Parathyroid adenoma (tissue), 2 donors: ENCODE measurements around the gene PARD3B.
A peak's percentile ranks its signal among the peaks of the same experiment; 100 is the strongest.

Source experiments
- H2AFZ ChIP-seq: fragments of 300-600 bp; sonication (generic); one replicate; pipeline ENCODE4 v1.7.0; 2017; ENCODE audit warnings: antibody characterized with exemption, mild to moderate bottlenecking
- H3K27ac ChIP-seq: fragments of 300-600 bp; sonication (generic); one replicate; pipeline ENCODE4 v1.7.0; 2017
- H3K27me3 ChIP-seq: fragments of 300-600 bp; sonication (generic); one replicate; pipeline ENCODE4 v1.7.0; 2017; ENCODE audit warnings: low read length; ENCODE audit not compliant: control insufficient read depth, insufficient read depth
- H3K36me3 ChIP-seq: fragments of 300-600 bp; sonication (generic); one replicate; pipeline ENCODE4 v1.7.0; 2017; ENCODE audit warnings: low read length; ENCODE audit not compliant: control insufficient read depth, insufficient read depth
- H3K4me1 ChIP-seq: fragments of 300-600 bp; sonication (generic); one replicate; pipeline ENCODE4 v1.7.0; 2017; ENCODE audit warnings: control low read depth
- H3K4me2 ChIP-seq: fragments of 300-600 bp; sonication (generic); one replicate; pipeline ENCODE4 v1.7.0; 2017; ENCODE audit warnings: low read length
- H3K4me3 ChIP-seq: fragments of 300-600 bp; sonication (generic); one replicate; pipeline ENCODE4 v1.7.0; 2017; ENCODE audit warnings: low read depth, low read length
- H3K79me2 ChIP-seq: fragments of 300-600 bp; sonication (generic); one replicate; pipeline ENCODE4 v1.7.0; 2017; ENCODE audit warnings: control low read depth
- H3K9ac ChIP-seq: fragments of 300-600 bp; sonication (generic); one replicate; pipeline ENCODE4 v1.7.0; 2017; ENCODE audit warnings: mild to moderate bottlenecking
- H3K9me3 ChIP-seq: fragments of 300-600 bp; sonication (generic); one replicate; pipeline ENCODE4 v1.7.0; 2017; ENCODE audit warnings: low read length; ENCODE audit not compliant: control insufficient read depth
- TF ChIP-seq, protein P1 (sequence below): fragments of 300-600 bp; sonication (generic); IDR thresholded peaks from one replicate; pipeline ENCODE4 v1.7.0; 2017; ENCODE audit warnings: antibody characterized with exemption, mild to moderate bottlenecking
- donor health status: primary hyperparathyroidism.

Gene PARD3B

DNA sequence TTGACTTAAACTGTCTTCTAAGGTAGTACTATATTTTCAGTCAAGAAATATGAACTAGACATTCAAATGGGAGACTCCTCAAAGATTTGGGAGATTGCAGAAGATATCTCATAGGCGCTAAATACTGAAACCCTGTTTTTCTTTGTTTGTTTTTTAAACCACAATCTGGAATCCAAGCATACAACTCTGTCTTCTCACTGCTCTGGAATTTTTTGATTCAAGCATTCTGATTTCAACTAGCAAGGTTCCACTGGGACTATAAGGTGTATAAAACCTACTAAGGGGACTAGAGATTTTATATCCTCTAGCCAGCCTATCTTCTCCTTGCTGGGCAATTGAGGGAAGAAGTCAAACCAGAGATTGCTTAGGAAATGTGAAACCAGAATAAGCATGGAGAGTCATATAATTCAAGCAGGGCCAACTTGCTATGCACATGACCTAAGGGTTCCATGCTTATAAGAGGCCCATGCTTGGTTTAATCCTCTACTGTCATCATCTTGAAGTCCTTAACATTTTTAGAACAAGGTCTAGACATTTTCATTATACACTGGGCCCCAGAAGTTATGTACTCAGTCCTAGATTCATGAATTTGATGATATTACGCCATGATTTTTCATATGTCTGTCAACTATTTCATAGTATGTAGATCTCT, 405.5 kb downstream of the PARD3B start:
- no peaks in the 10 kb centered on the region for H3K4me1 ChIP-seq
- H2AFZ ChIP-seq = no peak overlapping the region
- H3K79me2 ChIP-seq = peaks cover 2% of the 10 kb centered on the region
- no peaks in the 10 kb centered on the region for H3K9me3 ChIP-seq
- no peak overlapping the region for H3K27ac ChIP-seq
- H3K36me3 ChIP-seq = no peaks in the 10 kb centered on the region
- TF ChIP-seq, protein P1, sequence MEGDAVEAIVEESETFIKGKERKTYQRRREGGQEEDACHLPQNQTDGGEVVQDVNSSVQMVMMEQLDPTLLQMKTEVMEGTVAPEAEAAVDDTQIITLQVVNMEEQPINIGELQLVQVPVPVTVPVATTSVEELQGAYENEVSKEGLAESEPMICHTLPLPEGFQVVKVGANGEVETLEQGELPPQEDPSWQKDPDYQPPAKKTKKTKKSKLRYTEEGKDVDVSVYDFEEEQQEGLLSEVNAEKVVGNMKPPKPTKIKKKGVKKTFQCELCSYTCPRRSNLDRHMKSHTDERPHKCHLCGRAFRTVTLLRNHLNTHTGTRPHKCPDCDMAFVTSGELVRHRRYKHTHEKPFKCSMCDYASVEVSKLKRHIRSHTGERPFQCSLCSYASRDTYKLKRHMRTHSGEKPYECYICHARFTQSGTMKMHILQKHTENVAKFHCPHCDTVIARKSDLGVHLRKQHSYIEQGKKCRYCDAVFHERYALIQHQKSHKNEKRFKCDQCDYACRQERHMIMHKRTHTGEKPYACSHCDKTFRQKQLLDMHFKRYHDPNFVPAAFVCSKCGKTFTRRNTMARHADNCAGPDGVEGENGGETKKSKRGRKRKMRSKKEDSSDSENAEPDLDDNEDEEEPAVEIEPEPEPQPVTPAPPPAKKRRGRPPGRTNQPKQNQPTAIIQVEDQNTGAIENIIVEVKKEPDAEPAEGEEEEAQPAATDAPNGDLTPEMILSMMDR = no peak
- no peaks in the 10 kb centered on the region for H3K27me3 ChIP-seq
- no peak overlapping the region for H3K9ac ChIP-seq
- no peak overlapping the region for H3K4me2 ChIP-seq
- no peak overlapping the region for H3K4me3 ChIP-seq

DNA sequence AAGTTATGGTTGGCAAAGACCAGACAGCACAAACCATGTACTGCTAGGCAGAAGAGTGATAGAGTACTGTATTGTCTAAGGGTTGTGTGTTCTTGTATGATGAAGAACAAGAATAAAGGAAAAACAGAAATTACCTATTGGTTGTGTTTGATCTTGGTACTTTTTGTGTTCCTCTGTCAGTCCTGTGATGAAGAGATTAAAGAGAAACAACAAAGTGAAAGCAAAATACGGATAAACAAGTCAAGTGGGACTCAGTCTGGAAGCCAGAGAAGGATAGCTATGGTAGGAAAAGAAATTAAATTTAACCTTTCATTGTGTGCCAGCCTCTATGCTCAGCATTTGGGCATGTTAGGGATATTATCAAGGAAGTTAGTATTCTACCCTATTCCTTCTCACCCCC, 413.1 kb downstream of the PARD3B start:
- Histone ChIP-seq H3K27ac (no peak overlapping the region), H3K4me3 (no peak overlapping the region), H3K4me2 (peak overlapping the region; percentile 18), H3K4me1 (no peaks in the 10 kb centered on the region), H3K9ac (no peak overlapping the region), H3K36me3 (no peaks in the 10 kb centered on the region), H3K79me2 (peaks cover 6% of the 10 kb centered on the region), H3K9me3 (no peaks in the 10 kb centered on the region), H3K27me3 (no peaks in the 10 kb centered on the region), H2AFZ (no peak overlapping the region)
- TF ChIP-seq, protein P1 = no peak

DNA sequence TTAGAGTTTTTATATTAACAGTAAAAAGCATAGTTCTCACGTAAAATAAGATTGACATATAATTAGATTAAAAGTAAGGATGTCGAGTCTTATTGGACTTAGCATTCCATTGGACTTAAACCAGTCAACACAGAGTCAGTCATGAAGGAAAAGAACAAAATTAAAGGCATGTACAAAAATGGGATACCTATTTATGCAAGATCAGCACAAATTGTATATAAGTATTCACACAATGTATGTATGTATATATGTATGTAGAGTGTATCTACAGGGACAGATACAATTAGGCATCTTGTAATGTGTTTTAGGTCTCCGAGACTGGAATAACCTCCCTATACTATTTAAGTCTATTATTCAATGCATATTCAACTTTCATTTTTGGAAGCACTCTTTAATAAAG, 419.1 kb downstream of the PARD3B start:
- TF ChIP-seq, protein P1 = no peak
- no peak overlapping the region for H3K9ac ChIP-seq

DNA sequence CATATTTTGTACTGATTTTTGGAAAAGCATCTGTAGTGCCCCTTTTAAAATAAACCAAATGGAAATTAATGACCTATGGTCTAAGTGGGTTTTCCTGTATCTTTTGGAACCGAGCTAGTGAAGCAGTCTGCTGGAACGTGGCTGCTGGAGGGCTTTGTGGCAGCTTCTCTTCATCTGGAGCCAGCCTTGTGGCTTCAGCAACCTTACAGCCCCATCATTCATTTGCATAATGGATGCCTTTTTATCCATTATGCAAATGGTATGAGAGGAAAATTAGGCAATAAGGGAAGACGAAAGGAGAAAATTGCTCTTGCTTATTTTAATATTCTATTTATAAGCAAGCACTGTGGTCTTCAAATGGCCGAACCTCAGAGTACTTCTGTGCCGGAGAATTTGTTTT, 421.0 kb downstream of the PARD3B start:
- TF ChIP-seq, protein P1 = no peak
- H3K4me2 ChIP-seq = no peak overlapping the region
- no peaks in the 10 kb centered on the region for H3K27me3 ChIP-seq
- no peak overlapping the region for H3K4me3 ChIP-seq
- H3K36me3 ChIP-seq = no peaks in the 10 kb centered on the region
- no peak overlapping the region for H2AFZ ChIP-seq
- H3K27ac ChIP-seq = no peak overlapping the region
- no peaks in the 10 kb centered on the region for H3K4me1 ChIP-seq
- H3K9ac ChIP-seq = no peak overlapping the region
- H3K79me2 ChIP-seq = peaks cover 2% of the 10 kb centered on the region
- no peaks in the 10 kb centered on the region for H3K9me3 ChIP-seq

More for the DNA sequence above, 419.1 kb downstream of the PARD3B start:
- Histone ChIP-seq H3K27ac (no peak overlapping the region), H3K27me3 (no peaks in the 10 kb centered on the region), H3K4me2 (no peak overlapping the region), H2AFZ (no peak overlapping the region), H3K4me1 (no peaks in the 10 kb centered on the region), H3K36me3 (no peaks in the 10 kb centered on the region), H3K79me2 (peaks cover 6% of the 10 kb centered on the region), H3K4me3 (no peak overlapping the region), H3K9me3 (no peaks in the 10 kb centered on the region)
